Measurements from ENCODE around the gene KLHL22. TPM values are rescaled to one million over a fixed set of nuclear protein-coding genes. Genes with fewer than 3 reads are reported as not detected.

The KLHL22 gene
- total RNA-seq, 2 donors from 2014 or later = 24.0 to 41.1 TPM

GRCh38 chr22:20450551-20450906 is 45.1 kb downstream of the KLHL22 start:
- no peak for ATAC-seq (ENCODE audit: insufficient number of reproducible peaks, low FRiP score, low read depth)
- peaks cover 15% of the 10 kb centered on the region for H3K36me3 ChIP-seq

GRCh38 chr22:20449819-20450550 is 45.6 kb downstream of the KLHL22 start:
- DNase-seq (ENCODE audit: low spot score) = no peak

More at GRCh38 chr22:20450551-20450906, 45.1 kb downstream of the KLHL22 start:
- TF ChIP-seq CTCF (IDR thresholded peaks at IDR 0.05) = no peak
- Histone ChIP-seq H3K27me3 (replicated peaks; ENCODE audit: insufficient read depth) (no peaks in the 10 kb centered on the region), H3K4me1 (ENCODE audit: control insufficient read depth in 1 of 2, low read depth in 2 of 2) (no peaks in the 10 kb centered on the region), H3K27ac (no peak overlapping the region), H3K4me3 (no peak overlapping the region), H3K9me3 (no peaks in the 10 kb centered on the region)
- DNase-seq (ENCODE audit: low spot score) = no peak

GRCh38 chr22:20448630-20449029 is 47.0 kb downstream of the KLHL22 start:
- peaks cover 22% of the 10 kb centered on the region for H3K36me3 ChIP-seq
- no peak overlapping the region for H3K4me3 ChIP-seq
- no peaks in the 10 kb centered on the region for H3K27me3 ChIP-seq (replicated peaks; ENCODE audit: insufficient read depth)
- no peaks in the 10 kb centered on the region for H3K9me3 ChIP-seq
- DNase-seq (ENCODE audit: low spot score) (no peak), ATAC-seq (ENCODE audit: insufficient number of reproducible peaks, low FRiP score, low read depth) (no peak)
- no peaks in the 10 kb centered on the region for H3K4me1 ChIP-seq (ENCODE audit: control insufficient read depth in 1 of 2, low read depth in 2 of 2)
- TF ChIP-seq CTCF (IDR thresholded peaks at IDR 0.05) = no peak
- H3K27ac ChIP-seq = no peak overlapping the region

More at GRCh38 chr22:20449819-20450550, 45.6 kb downstream of the KLHL22 start:
- Histone ChIP-seq H3K4me1 (ENCODE audit: control insufficient read depth in 1 of 2, low read depth in 2 of 2) (no peaks in the 10 kb centered on the region), H3K27ac (no peak overlapping the region), H3K36me3 (peaks cover 15% of the 10 kb centered on the region), H3K27me3 (replicated peaks; ENCODE audit: insufficient read depth) (no peaks in the 10 kb centered on the region), H3K4me3 (no peak overlapping the region), H3K9me3 (no peaks in the 10 kb centered on the region)
- ATAC-seq (ENCODE audit: insufficient number of reproducible peaks, low FRiP score, low read depth) = no peak
- TF ChIP-seq CTCF (IDR thresholded peaks at IDR 0.05) = no peak

GRCh38 chr22:20446383-20446970 is 49.1 kb downstream of the KLHL22 start:
- no peak for TF ChIP-seq CTCF (IDR thresholded peaks at IDR 0.05)
- peaks cover 22% of the 10 kb centered on the region for H3K36me3 ChIP-seq
- H3K27ac ChIP-seq = no peak overlapping the region
- H3K27me3 ChIP-seq (replicated peaks; ENCODE audit: insufficient read depth) = no peaks in the 10 kb centered on the region
- H3K9me3 ChIP-seq = no peaks in the 10 kb centered on the region
- no peaks in the 10 kb centered on the region for H3K4me1 ChIP-seq (ENCODE audit: control insufficient read depth in 1 of 2, low read depth in 2 of 2)
- no peak for ATAC-seq (ENCODE audit: insufficient number of reproducible peaks, low FRiP score, low read depth)
- DNase-seq (ENCODE audit: low spot score) = no peak
- no peak overlapping the region for H3K4me3 ChIP-seq

- no peak for TF ChIP-seq CTCF (IDR thresholded peaks at IDR 0.05)
- peaks cover 16% of the 10 kb centered on the region for H3K36me3 ChIP-seq
Measured at GRCh38 chr22:20444325-20444724, 51.3 kb downstream of the KLHL22 start.

More at GRCh38 chr22:20444325-20444724, 51.3 kb downstream of the KLHL22 start:
- ATAC-seq (ENCODE audit: insufficient number of reproducible peaks, low FRiP score, low read depth) (no peak), DNase-seq (ENCODE audit: low spot score) (no peak)
- Histone ChIP-seq H3K4me1 (ENCODE audit: control insufficient read depth in 1 of 2, low read depth in 2 of 2) (peaks cover 0 to 2% of the 10 kb centered on the region in 2 donors), H3K27me3 (replicated peaks; ENCODE audit: insufficient read depth) (no peaks in the 10 kb centered on the region), H3K4me3 (no peak overlapping the region), H3K27ac (no peak overlapping the region), H3K9me3 (no peaks in the 10 kb centered on the region)

Measured in thoracic aorta (tissue), 2 donors.